ENCODE results near the gene KCNMA1. TPM values are rescaled to one million over a fixed set of nuclear protein-coding genes. Genes with fewer than 3 reads are reported as not detected.

The KCNMA1 gene
- total and polyA plus RNA-seq, 9 of the 15 experiments (the other 6 are each of a cell fraction or from before 2014, with no cell fraction given) = 0.01 to 0.95 (median 0.15) TPM; not detected in 4

DNA sequence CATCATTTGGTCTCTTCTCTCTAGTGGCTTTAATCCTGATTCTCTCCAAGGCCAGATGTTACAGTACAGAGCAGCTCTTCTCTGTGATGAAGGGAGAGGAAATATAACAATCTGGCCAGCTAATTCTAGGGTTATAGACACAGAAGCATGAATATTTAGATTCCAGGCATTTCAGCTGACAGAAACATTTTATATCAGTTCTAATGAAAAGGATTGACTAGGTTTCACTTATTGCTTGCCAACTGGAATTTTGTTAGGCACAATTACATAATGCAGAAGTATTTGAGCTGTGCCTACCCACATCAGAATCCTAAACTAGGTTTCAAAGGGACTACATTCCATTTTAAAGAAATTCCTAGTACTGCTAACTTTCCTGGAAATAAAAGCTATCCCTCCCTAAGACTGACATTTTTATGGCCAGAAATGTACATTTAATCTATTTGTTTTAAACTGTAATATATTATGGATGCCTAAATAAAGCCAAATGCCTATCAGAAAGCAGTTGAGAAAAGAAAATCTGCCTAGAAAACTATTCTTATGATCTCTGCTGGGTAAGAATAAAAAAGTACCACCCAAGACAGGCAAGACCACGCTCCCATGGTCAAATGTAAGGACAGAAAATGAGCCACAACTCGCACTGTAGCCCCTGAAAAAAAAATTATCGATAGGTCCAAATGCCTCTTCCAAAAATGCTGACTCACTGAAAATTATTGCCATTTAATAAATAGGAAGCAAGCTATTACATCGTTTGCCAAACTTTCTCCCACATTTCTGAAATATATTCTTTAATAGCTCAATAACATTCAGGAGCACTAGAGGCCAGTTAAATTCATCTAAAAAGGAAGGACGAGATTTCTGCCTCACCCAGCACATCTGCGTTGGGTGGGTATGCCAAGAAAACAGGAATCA is 498.1 kb downstream of the KCNMA1 start (continued):
- TF ChIP-seq FOXJ3 (CRISPR knock-in tag; IDR thresholded peaks at IDR 0.05) (no peak), HMGXB4 (CRISPR knock-in tag; IDR thresholded peaks at IDR 0.05) (no peak), FOXM1 (IDR thresholded peaks at IDR 0.05; ENCODE audit: low read depth) (no peak), FOXM1 (CRISPR knock-in tag; IDR thresholded peaks at IDR 0.05; ENCODE audit: low read depth) (no peak), MAFF (IDR thresholded peaks at IDR 0.05; ENCODE audit: low read length) (peak; percentile 86), GABPA (tag; conservative IDR thresholded peaks at IDR 0.05; ENCODE audit: low read depth) (no peak), ZNF24 (IDR thresholded peaks at IDR 0.05) (no peak), MAFG (tag; conservative IDR thresholded peaks at IDR 0.05) (peak; percentile 92)

DNA sequence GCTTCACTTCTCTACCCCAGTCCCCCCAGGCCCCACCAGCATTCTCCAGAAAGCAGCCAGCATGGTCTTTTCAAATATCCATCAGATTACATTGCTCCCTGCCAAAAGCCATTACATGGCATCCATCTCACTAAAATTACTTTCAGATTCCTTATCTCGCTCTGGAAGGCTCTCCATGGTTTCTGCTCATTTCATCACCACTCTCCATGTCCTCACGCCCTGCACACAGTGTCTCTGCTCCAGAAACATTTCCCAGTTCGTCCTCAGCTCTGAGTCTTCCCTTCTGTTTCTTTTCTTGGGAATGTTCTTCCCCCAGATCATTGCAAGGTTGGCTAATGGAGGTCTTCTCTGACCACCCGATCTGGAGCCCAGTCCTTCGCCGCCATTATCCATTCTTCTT is 499.1 kb downstream of the KCNMA1 start:
- H3K36me3 ChIP-seq (ENCODE audit: control insufficient read depth, insufficient read depth, low read length) = no peaks in the 10 kb centered on the region
- H3K9me3 ChIP-seq (replicated peaks; ENCODE audit: control insufficient read depth, insufficient read depth, low read depth, low read length) = no peaks in the 10 kb centered on the region
- H3K79me2 ChIP-seq (ENCODE audit: control insufficient read depth, insufficient read depth, low read length) = no peaks in the 10 kb centered on the region
- H3K4me2 ChIP-seq (ENCODE audit: insufficient read depth, low read length) = no peak overlapping the region
- ATAC-seq (peak; percentile 60), FAIRE-seq (no peak), DNase-seq (ENCODE audit: extremely low read depth in 1 of 4, low spot score in 3 of 4) (no peak)
- in situ Hi-C loops (cut with MboI) = no loop called here
- H3K9ac ChIP-seq (ENCODE audit: insufficient read depth in 1 of 2, low read depth in 2 of 2, low read length in 2 of 2) = no peak overlapping the region
- ChIA-PET POLR2A (interaction anchor here (0.8 kb wide), 1 partner anchor 10 kb away, joined by 3 read pairs; no protein-coding TSS in a partner anchor), CTCF (ENCODE audit: low intra/inter-chr PET ratio) (no interaction called here)
- no peaks in the 10 kb centered on the region for H3K4me1 ChIP-seq (replicated peaks in 1 of 2; ENCODE audit: control insufficient read depth in 2 of 2, insufficient read depth in 2 of 2, low read length in 2 of 2)
- peaks cover 0 to 10% of the 10 kb centered on the region in 2 experiments; a peak in 1 of 5 replicates for H3K27me3 ChIP-seq (ENCODE audit: control insufficient read depth in 2 of 2, insufficient read depth in 2 of 2, low read length in 2 of 2)
- 0% methylated on average over 6 of the region's 6 CpGs for WGBS (ENCODE audit: insufficient coverage, low coverage, missing lambda C conversion rate)
- no peak overlapping the region for H3K4me3 ChIP-seq
- no peak overlapping the region for H2AFZ ChIP-seq (ENCODE audit: low read depth, low read length)
- H3K27ac ChIP-seq (ENCODE audit: extremely low read depth, low read depth, low read length) = no peak overlapping the region
- no peaks in the 10 kb centered on the region for H3K9me1 ChIP-seq (ENCODE audit: control insufficient read depth, insufficient read depth, low read length)
- BruUV-seq (replicated peaks) = no TSS peak
- intact Hi-C loops (cut with micrococcal nuclease) = no loop called here
- H4K20me1 ChIP-seq (replicated peaks; ENCODE audit: control insufficient read depth, insufficient read depth, low read length) = no peaks in the 10 kb centered on the region
- no peak for TF ChIP-seq CBX1 (IDR thresholded peaks at IDR 0.05; ENCODE audit: low read depth)
- TF ChIP-seq MYC (IDR thresholded peaks at IDR 0.05; ENCODE audit: low read depth, low read length) = no peak
- 0 out of 2 replicates have a peak, but pooled peaks have one; percentile 45 for TF ChIP-seq MYC (CRISPR knock-in tag; IDR thresholded peaks at IDR 0.05; ENCODE audit: borderline replicate concordance, low read depth)
- TF ChIP-seq SMARCE1 (IDR thresholded peaks at IDR 0.05) = peak; percentile 43; the same call in 1 of the 2 replicates
- peak; percentile 47; the same call in 1 of the 2 replicates for TF ChIP-seq TAF7 (tag; IDR thresholded peaks at IDR 0.05)
- TF ChIP-seq ILK (tag; IDR thresholded peaks at IDR 0.05; ENCODE audit: borderline replicate concordance, low read depth) = no peak
- TF ChIP-seq ZNF764 (CRISPR knock-in tag; IDR thresholded peaks at IDR 0.05; ENCODE audit: low read depth) = no peak
- peak; percentile 63; the same call in 1 of the 2 replicates for TF ChIP-seq CTBP1 (IDR thresholded peaks at IDR 0.05; ENCODE audit: borderline replicate concordance)
- TF ChIP-seq EP400 (IDR thresholded peaks at IDR 0.05) = peak; percentile 26; the same call in 1 of the 2 replicates
- no peak for TF ChIP-seq SRSF3 (IDR thresholded peaks at IDR 0.05; ENCODE audit: insufficient read depth, low read length)
- peak; percentile 25; the same call in 1 of the 2 replicates for TF ChIP-seq SOX6 (IDR thresholded peaks at IDR 0.05)
- TF ChIP-seq ZNF584 (CRISPR knock-in tag; IDR thresholded peaks at IDR 0.05; ENCODE audit: low read depth) = 0 out of 2 replicates have a peak, but pooled peaks have one; percentile 40
- TF ChIP-seq MTA2 (IDR thresholded peaks at IDR 0.05; ENCODE audit: low read depth) = no peak
- no peak for TF ChIP-seq KDM4B (IDR thresholded peaks at IDR 0.05; ENCODE audit: borderline replicate concordance in 2 of 2, low read depth in 1 of 2)
